Measurements from ENCODE around the gene CCSER1. TPM values are rescaled to one million over a fixed set of nuclear protein-coding genes. Genes with fewer than 3 reads are reported as not detected.
A peak's percentile ranks its signal among the peaks of the same experiment; 100 is the strongest.

CCSER1 gene
- total RNA-seq, 1 experiment from 2014 or later, result 0.05 TPM

GRCh38 chr4:90950385-90950841, 823.2 kb downstream of the CCSER1 start:
- Histone ChIP-seq H3K4me3 (ENCODE audit: low read depth in 2 of 2, low read length in 2 of 2) (peak overlapping the region; percentile 13 to 31; a peak in 3 of 4 replicates), H3K9me3 (ENCODE audit: control insufficient read depth, insufficient read depth, low read depth, low read length) (no peaks in the 10 kb centered on the region), H3K27ac (ENCODE audit: low read length) (peak overlapping the region; percentile 81), H3K36me3 (ENCODE audit: control insufficient read depth, insufficient read depth, low read length) (no peaks in the 10 kb centered on the region), H3K4me1 (ENCODE audit: control insufficient read depth, insufficient read depth, low read length) (peaks cover 9% of the 10 kb centered on the region; the same call in 1 of the 2 replicates), H3K27me3 (ENCODE audit: control insufficient read depth, insufficient read depth, low read length) (no peaks in the 10 kb centered on the region)
- ATAC-seq (peak; percentile 88), DNase-seq (ENCODE audit: low read depth, low spot score) (no peak)
- TF ChIP-seq REST (IDR thresholded peaks at IDR 0.05; ENCODE audit: insufficient read depth in 1 of 2, low read depth in 2 of 2, low read length in 1 of 2), result no peak
- TF ChIP-seq TCF7L2 (IDR thresholded peaks at IDR 0.05; ENCODE audit: low read depth, low read length), result no peak
- TF ChIP-seq SIN3A (IDR thresholded peaks at IDR 0.05; ENCODE audit: borderline replicate concordance, insufficient read depth, low read depth, low read length), result no peak
- no peak for TF ChIP-seq CTCF (IDR thresholded peaks at IDR 0.05)
- TF ChIP-seq POLR2AphosphoS5 (IDR thresholded peaks at IDR 0.05; ENCODE audit: low read depth, low read length), result no peak
- in situ Hi-C loops (cut with HindIII; ENCODE audit: low pct_unique_long_range_greater_than_20kb, low sequenced_read_pairs) (no loop called here), intact Hi-C loops (cut with micrococcal nuclease; ENCODE audit: unreplicated experiment) (no loop called here)
- no TSS peak for BruUV-seq (replicated peaks)
- ChIA-PET CTCF (no interaction called here), POLR2A (no interaction called here)

GRCh38 chr4:90951037-90951436, 823.8 kb downstream of the CCSER1 start:
- in situ Hi-C loops (cut with HindIII; ENCODE audit: low pct_unique_long_range_greater_than_20kb, low sequenced_read_pairs), result no loop called here
- Histone ChIP-seq H3K4me1 (ENCODE audit: control insufficient read depth, insufficient read depth, low read length) (peaks cover 9% of the 10 kb centered on the region), H3K27ac (ENCODE audit: low read length) (peak overlapping the region; percentile 81), H3K27me3 (ENCODE audit: control insufficient read depth, insufficient read depth, low read length) (no peaks in the 10 kb centered on the region), H3K36me3 (ENCODE audit: control insufficient read depth, insufficient read depth, low read length) (no peaks in the 10 kb centered on the region), H3K9me3 (ENCODE audit: control insufficient read depth, insufficient read depth, low read depth, low read length) (no peaks in the 10 kb centered on the region), H3K4me3 (ENCODE audit: low read depth in 2 of 2, low read length in 2 of 2) (no peak overlapping the region)
- ATAC-seq (peak; percentile 98), DNase-seq (ENCODE audit: low read depth, low spot score) (peak; percentile 46)
- intact Hi-C loops (cut with micrococcal nuclease; ENCODE audit: unreplicated experiment), result no loop called here
- TF ChIP-seq SIN3A (IDR thresholded peaks at IDR 0.05; ENCODE audit: borderline replicate concordance, insufficient read depth, low read depth, low read length) (no peak), POLR2AphosphoS5 (IDR thresholded peaks at IDR 0.05; ENCODE audit: low read depth, low read length) (no peak), TCF7L2 (IDR thresholded peaks at IDR 0.05; ENCODE audit: low read depth, low read length) (no peak)
- CTCF ChIA-PET, result no interaction called here
- POLR2A ChIA-PET, result no interaction called here
- no TSS peak for BruUV-seq (replicated peaks)

- in situ Hi-C loops (cut with HindIII; ENCODE audit: low pct_unique_long_range_greater_than_20kb, low sequenced_read_pairs) (no loop called here), intact Hi-C loops (cut with micrococcal nuclease; ENCODE audit: unreplicated experiment) (no loop called here)
- no TSS peak for BruUV-seq (replicated peaks)
- no peaks in the 10 kb centered on the region for H3K9me3 ChIP-seq (ENCODE audit: control insufficient read depth, insufficient read depth, low read depth, low read length)
- no peak for TF ChIP-seq TCF7L2 (IDR thresholded peaks at IDR 0.05; ENCODE audit: low read depth, low read length)
- DNase-seq (ENCODE audit: low read depth, low spot score) (no peak), ATAC-seq (no peak)
- ChIA-PET CTCF (no interaction called here), POLR2A (no interaction called here)
- no peaks in the 10 kb centered on the region for H3K36me3 ChIP-seq (ENCODE audit: control insufficient read depth, insufficient read depth, low read length)
- no peaks in the 10 kb centered on the region for H3K27me3 ChIP-seq (ENCODE audit: control insufficient read depth, insufficient read depth, low read length)
- no peak overlapping the region; the same call in 1 of the 2 replicates for H3K27ac ChIP-seq (ENCODE audit: low read length)
- no peaks in the 10 kb centered on the region; the same call in 1 of the 2 replicates for H3K4me1 ChIP-seq (ENCODE audit: control insufficient read depth, insufficient read depth, low read length)
- H3K4me3 ChIP-seq (ENCODE audit: low read depth in 2 of 2, low read length in 2 of 2), result no peak overlapping the region
Observed at GRCh38 chr4:90958256-90958895, 831.2 kb downstream of the CCSER1 start.
